Femur (tissue), 1 donor: ENCODE results near the gene ZNF234.
"Not testable (repeated sequence)": the region's sequence is repeated elsewhere in the genome, so short reads cannot be mapped to it uniquely, and the experiment has no call there.

Experiments used
- DNase-seq: peaks from one replicate; pipeline ENCODE4 v3.0.0-alpha.2; 2017

Gene ZNF234

DNA sequence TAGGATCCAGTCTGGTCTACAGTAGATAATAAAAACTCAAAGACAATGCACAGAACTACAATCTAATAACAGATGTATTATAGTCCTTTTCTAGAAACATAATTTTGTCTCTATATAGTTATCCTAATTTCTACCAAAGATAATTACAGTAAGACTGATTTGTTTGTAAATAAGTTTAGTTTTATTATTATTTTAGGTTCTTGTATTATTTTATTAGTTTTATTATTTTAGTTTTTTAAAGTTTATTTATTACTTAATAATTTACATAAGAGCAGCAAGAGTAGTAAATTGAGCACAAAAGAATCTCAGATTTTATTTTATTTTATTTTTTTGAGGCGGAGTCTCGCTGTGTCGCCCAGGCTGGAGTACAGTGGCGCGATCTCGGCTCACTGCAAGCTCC lies 48.7 kb downstream of the ZNF234 start:
- DNase-seq: no peak

DNA sequence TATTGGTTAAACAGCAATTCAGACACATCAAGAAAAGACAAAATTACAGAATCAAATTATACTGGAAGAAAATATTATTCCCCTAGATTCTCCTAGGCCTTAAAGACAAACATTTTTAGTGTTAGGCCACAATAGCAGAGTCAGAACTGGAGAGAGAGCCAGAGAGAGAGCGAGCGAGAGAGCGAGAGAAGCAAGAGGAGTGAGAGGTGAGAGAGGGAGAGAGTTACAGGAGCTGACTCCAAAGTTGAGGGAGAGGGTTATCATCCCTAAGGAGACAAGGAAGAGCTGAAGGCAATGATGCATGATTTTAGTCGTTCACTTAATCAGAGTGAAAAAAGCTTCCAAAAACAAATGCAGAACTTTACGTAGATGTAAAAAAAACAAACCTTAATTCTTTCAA lies 50.8 kb downstream of the ZNF234 start:
- no peak for DNase-seq

DNA sequence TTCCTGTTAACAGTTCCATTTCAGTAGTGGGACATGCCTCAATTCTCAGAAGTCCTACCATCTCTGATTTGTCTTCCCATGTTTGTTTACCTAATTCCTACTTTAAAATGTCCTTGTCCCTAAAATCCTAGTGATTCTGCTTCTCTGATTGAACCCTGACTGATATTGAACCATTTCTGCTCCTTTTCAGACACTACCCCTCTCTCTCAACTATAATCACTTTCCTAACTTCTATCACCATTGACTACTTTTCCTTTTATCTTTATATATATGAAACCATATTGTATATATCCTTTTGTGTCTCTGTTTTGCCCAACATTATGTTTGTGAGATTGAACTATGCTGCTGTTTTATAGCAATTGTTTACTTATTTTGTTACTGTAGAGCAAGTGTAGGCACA lies 55.4 kb downstream of the ZNF234 start:
- no peak for DNase-seq

DNA sequence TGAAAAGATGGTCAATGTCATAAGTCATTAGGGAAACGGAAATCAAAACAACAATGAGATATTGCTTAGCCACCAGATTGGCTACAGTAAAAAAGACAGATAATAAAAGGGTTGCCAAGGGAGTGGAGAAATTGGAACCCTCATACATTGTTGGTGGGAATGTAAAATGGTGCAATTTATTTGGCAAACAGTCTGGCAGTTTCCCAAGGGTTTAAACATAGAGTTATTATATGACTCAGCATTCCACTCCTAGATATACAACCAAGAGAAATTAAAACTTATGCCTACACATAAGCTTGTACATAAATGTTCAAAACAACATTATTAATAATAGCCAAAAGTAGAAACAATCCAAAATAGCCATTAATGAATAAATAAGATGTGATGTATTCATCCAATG lies 61.1 kb downstream of the ZNF234 start:
- no peak for DNase-seq

DNA sequence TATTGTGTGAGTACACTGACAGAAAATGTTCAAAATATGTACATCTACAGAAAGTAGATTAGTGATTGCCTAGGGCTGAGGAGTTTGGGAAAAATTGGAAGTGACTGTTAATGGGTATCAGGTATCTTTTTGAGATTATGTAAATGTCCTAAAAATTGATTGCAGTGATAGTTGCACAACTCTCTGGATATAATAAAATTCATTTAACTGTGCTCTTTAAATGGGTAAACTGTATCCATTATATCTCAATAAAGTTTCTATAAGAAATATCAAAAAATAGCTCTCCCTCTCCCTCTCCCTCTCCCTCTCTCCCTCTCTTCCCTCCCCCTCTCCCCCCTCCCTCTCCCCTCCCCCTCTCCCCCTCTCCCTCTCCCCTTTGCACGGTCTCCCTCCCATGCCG lies 61.6 kb downstream of the ZNF234 start:
- no peak for DNase-seq

DNA sequence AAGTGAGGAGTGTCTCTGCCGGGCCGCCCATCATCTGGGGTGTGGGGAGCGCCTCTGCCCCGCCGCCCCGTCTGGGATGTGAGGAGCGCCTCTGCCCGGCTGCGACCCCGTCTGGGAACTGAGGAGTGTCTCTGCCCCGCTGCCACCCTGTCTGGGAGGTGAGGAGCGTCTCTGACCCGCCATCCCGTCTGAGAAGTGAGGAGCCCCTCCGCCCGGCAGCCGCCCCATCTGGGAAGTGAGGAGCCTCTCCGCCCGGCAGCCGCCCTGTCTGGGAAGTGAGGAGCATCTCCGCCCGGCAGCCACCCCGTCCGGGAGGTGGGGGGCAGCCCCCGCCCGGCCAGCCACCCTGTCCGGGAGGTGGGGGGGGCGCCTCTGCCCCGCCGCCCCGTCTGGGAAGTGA lies 62.5 kb downstream of the ZNF234 start:
- DNase-seq: not testable (repeated sequence)

DNA sequence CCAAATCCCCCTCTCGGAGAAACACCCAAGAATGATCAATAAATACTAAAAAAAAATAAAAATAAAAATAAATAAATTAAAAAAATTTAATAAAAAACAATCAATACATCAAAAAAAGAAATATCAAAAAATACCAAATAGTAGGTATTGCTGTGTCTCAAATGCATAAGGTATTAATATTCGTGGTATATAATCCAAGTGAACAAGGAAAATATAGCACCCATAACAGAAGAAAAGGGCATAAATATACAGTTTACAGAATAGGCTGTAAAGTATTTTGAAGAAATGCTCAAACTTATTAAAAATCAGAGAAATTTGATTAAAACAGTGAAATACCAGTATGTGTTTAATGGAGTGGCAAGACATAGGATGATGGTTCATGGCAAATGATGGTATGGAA lies 63.4 kb downstream of the ZNF234 start:
- no peak for DNase-seq

DNA sequence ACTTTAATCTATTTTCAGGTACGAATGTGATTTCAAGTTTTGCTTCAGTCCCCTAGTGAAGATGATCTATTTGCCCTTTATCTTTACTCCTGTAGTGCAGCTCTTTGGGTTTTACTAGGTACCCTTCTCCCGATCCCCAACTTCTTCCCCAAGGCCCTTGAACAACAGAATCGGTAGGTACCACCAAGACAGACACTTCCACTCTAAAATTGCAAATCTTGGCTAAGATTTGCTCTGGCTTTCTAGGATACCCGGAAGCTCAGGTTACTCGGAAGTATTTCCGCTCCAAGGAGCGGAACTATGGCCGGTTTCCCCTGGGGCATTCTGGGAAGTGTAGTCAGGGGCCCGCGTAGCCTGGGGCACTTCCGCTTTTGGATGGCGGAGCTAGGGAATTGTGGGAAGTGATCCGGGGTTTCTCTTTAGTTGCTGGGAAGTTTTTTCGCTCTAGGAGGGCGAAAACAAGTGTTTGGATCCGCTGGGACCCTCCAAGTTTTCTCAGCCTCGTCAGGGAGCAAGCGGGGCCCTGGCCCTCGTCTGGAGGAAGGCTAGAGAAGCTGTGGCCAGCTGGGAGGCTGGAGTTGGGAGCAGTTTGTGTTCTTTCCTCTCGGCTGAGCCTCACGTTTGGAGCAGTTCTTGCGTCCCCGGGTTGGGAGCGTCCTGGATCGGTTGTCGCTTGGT lies 65.9 kb downstream of the ZNF234 start:
- peak; percentile 94 for DNase-seq
